IMR-90 (cell line): ENCODE results near the gene F10. TPM values are rescaled to one million over a fixed set of nuclear protein-coding genes. Genes with fewer than 3 reads are reported as not detected.

Experiments
- ATAC-seq: fragments of 200-7000 bp; cut with Tn5 transposase; 2 replicates; pipeline ENCODE4 v1.9.1; 2020; ENCODE audit warnings: low read depth, mild to moderate bottlenecking, moderate library complexity
- BruUV-seq: library from RNA; stranded (reverse); fragments of 400-500 nt; replicated peaks from 2 replicates; lab custom pipeline; 2021; lab: Mats Ljungman, UMichigan
- CTCF ChIA-PET: fragments of 300-600 bp; formaldehyde crosslinking; extraction: SDS; loops from one replicate; lab custom pipeline; 2021; ENCODE audit warnings: antibody characterized with exemption; lab: Yijun Ruan, JAX
- POLR2A ChIA-PET: fragments of 300-600 bp; sonication (Branson Sonifier 250); formaldehyde crosslinking; loops from one replicate; lab custom pipeline; 2022; ENCODE audit warnings: antibody characterized with exemption; ENCODE audit not compliant: unreplicated experiment; lab: Charles Lee
- DNase-seq: peaks from one replicate; pipeline ENCODE4 v3.0.0; 2013
- H2AFZ ChIP-seq: replicated peaks from 2 replicates; pipeline ENCODE3; 2013; ENCODE audit warnings: low read length, mild to moderate bottlenecking; ENCODE audit not compliant: poor library complexity
- H2AK5ac ChIP-seq: 2 replicates; pipeline ENCODE4 v1.6.1; 2013; ENCODE audit warnings: low read depth, low read length, inconsistent platforms
- H2AK9ac ChIP-seq: replicated peaks from 2 replicates; pipeline ENCODE3; 2013; ENCODE audit warnings: mild to moderate bottlenecking, low read depth, low read length, moderate library complexity; ENCODE audit not compliant: poor library complexity
- H2BK120ac ChIP-seq: 2 replicates; pipeline ENCODE4 v1.6.1; 2013; ENCODE audit warnings: low read depth, low read length, inconsistent platforms
- H2BK15ac ChIP-seq: 3 replicates; pipeline ENCODE4 v1.6.1; 2013; ENCODE audit warnings: low read depth, low read length, inconsistent platforms
- H2BK20ac ChIP-seq: 2 replicates; pipeline ENCODE4 v1.6.1; 2013; ENCODE audit warnings: low read depth, mild to moderate bottlenecking, inconsistent platforms, low read length, moderate library complexity
- H2BK5ac ChIP-seq: 2 replicates; pipeline ENCODE4 v1.6.1; 2013; ENCODE audit warnings: mild to moderate bottlenecking, low read depth, low read length, inconsistent platforms; ENCODE audit not compliant: poor library complexity, severe bottlenecking
- H3K14ac ChIP-seq: replicated peaks from 2 replicates; pipeline ENCODE4 v1.6.1; 2013; ENCODE audit warnings: low read depth, low read length, inconsistent platforms
- H3K18ac ChIP-seq: 2 replicates; pipeline ENCODE4 v1.6.1; 2013; ENCODE audit warnings: low read depth, low read length, control low read depth
- H3K23ac ChIP-seq: 2 replicates; pipeline ENCODE4 v1.6.1; 2013; ENCODE audit warnings: low read depth, low read length, inconsistent platforms
- H3K27ac ChIP-seq: 2 replicates; pipeline ENCODE4 v1.5.1; 2013; ENCODE audit warnings: mild to moderate bottlenecking, control low read depth, low read length; ENCODE audit not compliant: insufficient read depth
- H3K27me3 ChIP-seq: 2 replicates; pipeline ENCODE4 v1.6.1; 2013; ENCODE audit warnings: low read length; ENCODE audit not compliant: control insufficient read depth, insufficient read depth
- H3K36me3 ChIP-seq: 2 replicates; pipeline ENCODE4 v1.6.1; 2013; ENCODE audit warnings: low read length, mixed read lengths; ENCODE audit not compliant: control insufficient read depth, insufficient read depth
- H3K4ac ChIP-seq: 2 replicates; pipeline ENCODE4 v1.6.1; 2013; ENCODE audit warnings: low read depth, low read length, inconsistent platforms
- H3K4me1 ChIP-seq: 2 replicates; pipeline ENCODE4 v1.6.1; 2013; ENCODE audit warnings: low read length, mixed read lengths; ENCODE audit not compliant: control insufficient read depth, insufficient read depth
- H3K4me2 ChIP-seq: 2 replicates; pipeline ENCODE4 v1.6.1; 2013; ENCODE audit warnings: low read depth, mild to moderate bottlenecking, control low read depth, low read length, moderate library complexity
- H3K4me3 ChIP-seq: 2 replicates; pipeline ENCODE4 v1.5.1; 2013; ENCODE audit warnings: low read depth, mild to moderate bottlenecking, control low read depth, low read length, moderate library complexity; ENCODE audit not compliant: insufficient read depth
- H3K56ac ChIP-seq: 2 replicates; pipeline ENCODE4 v1.6.1; 2013; ENCODE audit warnings: low read length, inconsistent platforms; ENCODE audit not compliant: insufficient read depth; ENCODE audit errors: extremely low read depth
- H3K79me1 ChIP-seq, 2 experiments: 2 replicates each; pipeline ENCODE4 v1.6.1; 2013; ENCODE audit warnings: low read length in 2 of 2, inconsistent platforms in 1 of 2, low read depth in 1 of 2
- H3K9ac ChIP-seq: 2 replicates; pipeline ENCODE4 v1.6.1; 2013; ENCODE audit warnings: low read depth, low read length, control low read depth
- H3K9me1 ChIP-seq: 2 replicates; pipeline ENCODE4 v1.6.1; 2013; ENCODE audit warnings: low read length, inconsistent platforms; ENCODE audit not compliant: insufficient read depth
- H3K9me3 ChIP-seq: 2 replicates; pipeline ENCODE4 v1.6.1; 2013; ENCODE audit warnings: low read length; ENCODE audit not compliant: control insufficient read depth, insufficient read depth
- H4K20me1 ChIP-seq: 2 replicates; pipeline ENCODE4 v1.6.1; 2013; ENCODE audit warnings: low read length, inconsistent platforms; ENCODE audit not compliant: insufficient read depth
- H4K5ac ChIP-seq: 2 replicates; pipeline ENCODE4 v1.6.1; 2013; ENCODE audit warnings: mild to moderate bottlenecking, low read depth, low read length, control low read depth
- H4K8ac ChIP-seq, 2 experiments: 2 replicates each; pipeline ENCODE4 v1.6.1; 2013; ENCODE audit warnings: low read depth in 2 of 2, low read length in 2 of 2, control low read depth in 1 of 2, inconsistent platforms in 1 of 2
- H4K91ac ChIP-seq: 2 replicates; pipeline ENCODE4 v1.6.1; 2013; ENCODE audit warnings: low read depth, low read length, inconsistent platforms; ENCODE audit not compliant: insufficient read depth
- BHLHE40 ChIP-seq: fragments of 150-350 bp; IDR thresholded peaks from 2 replicates; pipeline ENCODE4 v1.6.1; 2016; ENCODE audit warnings: mild to moderate bottlenecking, low read depth, low read length
- CEBPB ChIP-seq: IDR thresholded peaks from 2 replicates; pipeline ENCODE4 v1.6.1; 2012; ENCODE audit warnings: low read depth, low read length, improper control_type of control experiment
- CTCF ChIP-seq: conservative IDR thresholded peaks from 2 replicates; pipeline ENCODE4 v1.5.1; 2012; ENCODE audit warnings: mild to moderate bottlenecking, low read depth, low read length, improper control_type of control experiment
- MAFK ChIP-seq: IDR thresholded peaks from 2 replicates; pipeline ENCODE4 v1.6.1; 2012; ENCODE audit warnings: low read depth, low read length, improper control_type of control experiment
- MXI1 ChIP-seq: IDR thresholded peaks from 2 replicates; pipeline ENCODE4 v1.6.1; 2012; ENCODE audit warnings: low read depth, mild to moderate bottlenecking, low read length, moderate library complexity, borderline replicate concordance
- POLR2A ChIP-seq: IDR thresholded peaks from 2 replicates; pipeline ENCODE4 v1.6.1; 2012; ENCODE audit warnings: mild to moderate bottlenecking, low read depth, low read length
- RCOR1 ChIP-seq: IDR thresholded peaks from 2 replicates; pipeline ENCODE4 v1.6.1; 2012; ENCODE audit warnings: mild to moderate bottlenecking, low read length, improper control_type of control experiment; ENCODE audit not compliant: insufficient replicate concordance
- RFX5 ChIP-seq: IDR thresholded peaks from 2 replicates; pipeline ENCODE4 v1.8.0; 2012; ENCODE audit warnings: low read depth, mild to moderate bottlenecking, low read length, moderate library complexity
- SMC3 ChIP-seq: fragments of 150-350 bp; IDR thresholded peaks from 2 replicates; pipeline ENCODE4 v1.6.1; 2016; ENCODE audit warnings: low read depth, mild to moderate bottlenecking, antibody characterized with exemption, low read length, moderate library complexity
- WGBS, 2 experiments: methylation state at CpG; one replicate each; pipeline versions ENCODE4 v1.1.5 to v1.1.7; 2013; ENCODE audit warnings: missing lambda C conversion rate in 2 of 2; ENCODE audit not compliant: insufficient read length in 1 of 2; ENCODE audit errors: extremely low coverage in 2 of 2; 5-methylcytosine and 5-hydroxymethylcytosine counted together
- dilution Hi-C: fragments of 300-500 bp; cut with HindIII; formaldehyde crosslinking; loops from one replicate; pipeline ENCODE4 v1.14.3; 2018; ENCODE audit warnings: low sequenced_read_pairs; ENCODE audit not compliant: unreplicated experiment
- in situ Hi-C: fragments of 300-500 bp; cut with MboI; formaldehyde crosslinking; loops from 3 replicates; pipeline ENCODE4 v1.14.3; 2019; ENCODE audit warnings: low sequenced_read_pairs, inconsistent platforms, mixed read lengths
- intact Hi-C: fragments of 100-400 bp; cut with micrococcal nuclease; formaldehyde crosslinking; loops from 2 replicates; pipeline ENCODE4 v1.10.0; 2022
- polyA plus RNA-seq, 3 experiments: library from polyadenylated mRNA; depleted of rRNA; stranded (reverse); fragments of >200 nt; gene quantifications; 2 replicates each; pipeline ENCODE4 v1.2.3, GENCODE V29; 2012; ENCODE audit warnings: low replicate concordance in 1 of 3
- total RNA-seq: library from RNA; depleted of rRNA; stranded (reverse); fragments of >200 nt; gene quantifications from 2 replicates; pipeline ENCODE4 v1.2.3, GENCODE V29; 2012

F10 gene
- total and polyA plus RNA-seq, 2 of the 4 experiments (the other 2 are of a cell fraction), result 9.1 to 19.5 TPM

GRCh38 chr13:113098162-113098732 lies 24.4 kb upstream of the F10 start:
- no peak overlapping the region for H3K14ac ChIP-seq
- intact Hi-C loops, result no loop called here
- ChIA-PET CTCF (interaction anchor here (1.0 kb wide), 1 partner anchor 33 kb away, joined by 3 read pairs; no protein-coding TSS in a partner anchor), POLR2A (no interaction called here)
- H2BK15ac ChIP-seq, result peak overlapping the region; percentile 74; the same call in 1 of the 3 replicates
- in situ Hi-C loops, result no loop called here
- dilution Hi-C loops, result no loop called here
- peak overlapping the region; percentile 35 for H2AK9ac ChIP-seq
- H3K4me1 ChIP-seq, result 0 out of 2 replicates have a peak, but pooled peaks cover 4% of the 10 kb centered on the region
- peak; percentile 66 for DNase-seq
- peak overlapping the region; percentile 69 for H3K4me2 ChIP-seq
- TF ChIP-seq MAFK (no peak), RFX5 (no peak), CEBPB (no peak), SMC3 (no peak), MXI1 (peak; percentile 58; the same call in 1 of the 2 replicates), RCOR1 (no peak), CTCF (no peak), POLR2A (no peak), BHLHE40 (peak; percentile 35; the same call in 1 of the 2 replicates)
- H2AK5ac ChIP-seq, result no peak overlapping the region
- peak; percentile 98 for ATAC-seq
- no peak overlapping the region for H4K5ac ChIP-seq
- 26% methylated on average over 10 of the region's 30 CpGs; no CpG with 5 or more reads in 1 of the 2 experiments for WGBS, 2 experiments
- H3K4me3 ChIP-seq, result no peak overlapping the region
- H4K91ac ChIP-seq, result no peak overlapping the region
- H4K20me1 ChIP-seq, result no peaks in the 10 kb centered on the region
- no peak overlapping the region for H3K27ac ChIP-seq
- H2BK5ac ChIP-seq, result no peak overlapping the region
- H3K4ac ChIP-seq, result no peak overlapping the region
- H3K9ac ChIP-seq, result no peak overlapping the region
- BruUV-seq, result no TSS peak
- no peaks in the 10 kb centered on the region for H3K36me3 ChIP-seq
- H3K9me1 ChIP-seq, result peaks cover 2% of the 10 kb centered on the region; the same call in 1 of the 2 replicates
- peaks cover 29% of the 10 kb centered on the region for H3K27me3 ChIP-seq
- peak overlapping the region; percentile 26 for H3K23ac ChIP-seq
- H2AFZ ChIP-seq, result peak overlapping the region; percentile 72
- no peak overlapping the region for H3K18ac ChIP-seq
- H2BK120ac ChIP-seq, result no peak overlapping the region
- H2BK20ac ChIP-seq, result no peak overlapping the region
- H4K8ac ChIP-seq, result no peak overlapping the region
- no peak overlapping the region; the same call in 1 of the 2 replicates for H3K56ac ChIP-seq
- no peaks in the 10 kb centered on the region for H3K9me3 ChIP-seq
- no peaks in the 10 kb centered on the region for H3K79me1 ChIP-seq
